K562 (cell line): Measurements from ENCODE around the gene TSPAN14. TPM values are rescaled to one million over a fixed set of nuclear protein-coding genes. Genes with fewer than 3 reads are reported as not detected.
A peak's percentile ranks its signal among the peaks of the same experiment; 100 is the strongest.

Experiments used
- ATAC-seq: fragments of 200-7000 bp; cut with Tn5 transposase; 3 replicates; pipeline ENCODE4 v1.9.1; 2020; ENCODE audit warnings: moderate library complexity
- BruUV-seq: library from RNA; stranded (reverse); fragments of 400-500 nt; replicated peaks from 2 replicates; lab custom pipeline; 2021; lab: Mats Ljungman, UMichigan
- CTCF ChIA-PET: fragments of 300-600 bp; formaldehyde crosslinking; extraction: SDS; loops from one replicate; lab custom pipeline; 2021; ENCODE audit warnings: low intra/inter-chr PET ratio; lab: Yijun Ruan, JAX
- POLR2A ChIA-PET: fragments of 300-600, 350-650 bp; sonication (Branson Sonifier 250); formaldehyde crosslinking; extraction: SDS; loops from one replicate; lab custom pipeline; 2021; ENCODE audit warnings: antibody characterized with exemption, inconsistent platforms; lab: Yijun Ruan, JAX
- DNase-seq, 4 experiments: peaks; one replicate each; pipeline versions ENCODE4 v3.0.0 to v3.0.0-alpha.2; 2011 to 2018; ENCODE audit warnings: low spot score in 3 of 4, mixed read lengths in 3 of 4; ENCODE audit errors: extremely low read depth in 1 of 4
- FAIRE-seq: peaks from 2 replicates; lab custom pipeline; 2011; peaks lifted over from hg19 to GRCh38; lab: Jason Lieb, UNC
- H2AFZ ChIP-seq: 2 replicates; pipeline ENCODE4 v1.6.0; 2011; ENCODE audit warnings: low read depth, low read length, control low read depth, inconsistent platforms
- H3K27ac ChIP-seq: fragments of 200-600 bp; 3 replicates; pipeline ENCODE4 v1.8.0; 2011; ENCODE audit warnings: low read depth, mild to moderate bottlenecking, control low read depth, inconsistent platforms, low read length, moderate library complexity, mixed read lengths; ENCODE audit errors: extremely low read depth
- H3K27me3 ChIP-seq, 2 experiments: fragments of 300-600 bp in 1 of 2; 2 replicates in 1 of 2; 3 replicates in 1 of 2; pipeline versions ENCODE4 v1.6.0 to v1.8.0; 2011; ENCODE audit warnings: inconsistent platforms in 2 of 2, low read length in 2 of 2, mild to moderate bottlenecking in 1 of 2, mixed read lengths in 1 of 2, moderate library complexity in 1 of 2; ENCODE audit not compliant: control insufficient read depth in 2 of 2, insufficient read depth in 2 of 2
- H3K36me3 ChIP-seq: fragments of 300-600 bp; 3 replicates; pipeline ENCODE4 v1.8.0; 2011; ENCODE audit warnings: mild to moderate bottlenecking, low read length, inconsistent platforms; ENCODE audit not compliant: control insufficient read depth, insufficient read depth
- H3K4me1 ChIP-seq, 2 experiments: fragments of 200-600 bp in 1 of 2; replicated peaks in 1 of 2; 2 replicates in 1 of 2; 3 replicates in 1 of 2; pipeline versions ENCODE4 v1.5.1 to v1.8.0; 2011; ENCODE audit warnings: inconsistent platforms in 2 of 2, low read length in 2 of 2, mild to moderate bottlenecking in 1 of 2, mixed read lengths in 1 of 2, moderate library complexity in 1 of 2; ENCODE audit not compliant: control insufficient read depth in 2 of 2, insufficient read depth in 2 of 2
- H3K4me2 ChIP-seq: 2 replicates; pipeline ENCODE4 v1.6.1; 2011; ENCODE audit warnings: low read length, control low read depth, inconsistent platforms, mixed read lengths; ENCODE audit not compliant: insufficient read depth
- H3K4me3 ChIP-seq: fragments of 200-600 bp; sonication (generic), shearing (Covaris generic); 2 replicates; pipeline ENCODE4 v1.5.1; 2016; ENCODE audit warnings: control low read depth, inconsistent platforms
- H3K79me2 ChIP-seq: fragments of 200-600 bp; 3 replicates; pipeline ENCODE4 v1.8.0; 2011; ENCODE audit warnings: low read length, inconsistent platforms; ENCODE audit not compliant: control insufficient read depth, insufficient read depth
- H3K9ac ChIP-seq, 2 experiments: 2 replicates each; pipeline versions ENCODE4 v1.6.0 to v1.6.1; 2011; ENCODE audit warnings: low read depth in 2 of 2, low read length in 2 of 2, control low read depth in 1 of 2, inconsistent platforms in 1 of 2, mild to moderate bottlenecking in 1 of 2, mixed read lengths in 1 of 2; ENCODE audit not compliant: insufficient read depth in 1 of 2
- H3K9me1 ChIP-seq: one replicate; pipeline ENCODE4 v1.6.0; 2011; ENCODE audit warnings: inconsistent platforms, mild to moderate bottlenecking, low read length, moderate library complexity; ENCODE audit not compliant: control insufficient read depth, insufficient read depth
- H3K9me3 ChIP-seq: replicated peaks from 2 replicates; pipeline ENCODE4 v1.5.1; 2011; ENCODE audit warnings: low read depth, low read length, inconsistent platforms; ENCODE audit not compliant: control insufficient read depth, insufficient read depth
- H4K20me1 ChIP-seq: replicated peaks from 2 replicates; pipeline ENCODE4 v1.6.1; 2011; ENCODE audit warnings: low read length, inconsistent platforms, mixed read lengths; ENCODE audit not compliant: control insufficient read depth, insufficient read depth
- BRF2 ChIP-seq: IDR thresholded peaks from 3 replicates; pipeline ENCODE4 v1.6.1; 2011; ENCODE audit warnings: borderline replicate concordance, mild to moderate bottlenecking; ENCODE audit not compliant: insufficient read length, insufficient read depth
- C11orf30 ChIP-seq: fragments of 450-650 bp; IDR thresholded peaks from 2 replicates; pipeline ENCODE4 v1.6.1; 2016; ENCODE audit warnings: low read depth, mild to moderate bottlenecking
- CBX3 ChIP-seq, 2 experiments: IDR thresholded peaks; 1 replicate in 1 of 2; 2 replicates in 1 of 2; pipeline ENCODE4 v1.6.1; 2012; ENCODE audit warnings: inconsistent platforms in 2 of 2, low read length in 2 of 2, borderline replicate concordance in 1 of 2, control low read depth in 1 of 2
- NCOA1 ChIP-seq: fragments of 450-650 bp; IDR thresholded peaks from 2 replicates; pipeline ENCODE4 v1.6.1; 2016; ENCODE audit warnings: low read depth
- PHTF2 ChIP-seq: fragments of 250-450 bp; sonication (Bioruptor Pico); IDR thresholded peaks from 2 replicates; pipeline ENCODE4 v1.5.0; 2021; ENCODE audit warnings: mild to moderate bottlenecking
- RFX7 ChIP-seq: fragments of 250-450 bp; sonication (Bioruptor Pico); IDR thresholded peaks from 2 replicates; pipeline ENCODE4 v1.5.1; 2021; ENCODE audit warnings: mild to moderate bottlenecking
- U2AF2 ChIP-seq: fragments of 200-400 bp; formaldehyde crosslinking; optimal IDR thresholded peaks from 2 replicates; pipeline ENCODE3; 2017; ENCODE audit warnings: low read depth, mild to moderate bottlenecking, low read length
- ZNF263 ChIP-seq: sonication (generic); formaldehyde crosslinking; IDR thresholded peaks from 2 replicates; pipeline ENCODE4 v1.8.0; 2022; ENCODE audit warnings: mild to moderate bottlenecking, missing genetic modification reagents, borderline replicate concordance
- ZNF592 ChIP-seq: fragments of 450-650 bp; IDR thresholded peaks from 2 replicates; pipeline ENCODE4 v1.6.1; 2017; ENCODE audit warnings: antibody characterized with exemption, mild to moderate bottlenecking
- ZNF695 ChIP-seq: fragments of 450-650 bp; formaldehyde crosslinking; IDR thresholded peaks from 2 replicates; pipeline ENCODE4 v1.4.0; 2020; ENCODE audit warnings: mild to moderate bottlenecking, moderate library complexity
- WGBS: fragments of 100-300 bp; shearing (Covaris generic); methylation state at CpG from one replicate; pipeline ENCODE4 v1.1.6; 2016; ENCODE audit warnings: low coverage, mixed read lengths; ENCODE audit not compliant: insufficient coverage; ENCODE audit errors: missing lambda C conversion rate; 5-methylcytosine and 5-hydroxymethylcytosine counted together
- in situ Hi-C: fragments of 300-500 bp; cut with MboI; formaldehyde crosslinking; loops from 4 replicates; pipeline ENCODE4 v1.15.0; 2018; ENCODE audit warnings: inconsistent platforms, mixed read lengths
- intact Hi-C: fragments of 100-400 bp; cut with micrococcal nuclease; formaldehyde crosslinking; loops from 2 replicates; pipeline ENCODE4 v1.14.2; 2022
- polyA plus RNA-seq, 8 experiments: library from polyadenylated mRNA; depleted of rRNA in 4 of 8; stranded (reverse) in 5 of 8; unstranded in 3 of 8; fragments of >200 nt; fragmentation: Nextera tagmentation in 2 of 8; fragmentation: Illumina TruSeq in 1 of 8; extraction: Ambion mirVana in 2 of 8; extraction: Trizol in 1 of 8; gene quantifications; 2 replicates each; pipeline versions ENCODE4 v1.2.1 to v1.2.3, GENCODE V29; 2011 to 2014; ENCODE audit warnings: inconsistent platforms in 1 of 8, missing spikeins in 1 of 8
- total RNA-seq, 7 experiments: library from RNA; depleted of rRNA in 6 of 7; stranded (reverse); fragments of >200 nt in 6 of 7; fragmentation: Illumina TruSeq in 2 of 7; extraction: Trizol in 2 of 7; gene quantifications; 2 replicates each; pipeline versions ENCODE4 v1.2.1 to v1.2.3, GENCODE V29; 2011 to 2021; ENCODE audit warnings: low replicate concordance in 1 of 7

TSPAN14 gene
- total and polyA plus RNA-seq, 9 of the 15 experiments (the other 6 are each of a cell fraction or from before 2014, with no cell fraction given) = 5.8 to 92.9 (median 23.3) TPM

GRCh38 chr10:80540981-80541750 lies 87.1 kb downstream of the TSPAN14 start:
- intact Hi-C loops = no loop called here
- H3K4me2 ChIP-seq = peak overlapping the region; percentile 9; the same call in 1 of the 2 replicates
- no peak overlapping the region for H3K4me3 ChIP-seq
- H3K36me3 ChIP-seq = no peaks in the 10 kb centered on the region
- peaks cover 2% of the 10 kb centered on the region; the same call in 1 of the 2 replicates for H3K9me3 ChIP-seq
- H4K20me1 ChIP-seq = peaks cover 4% of the 10 kb centered on the region; the same call in 1 of the 2 replicates
- no TSS peak for BruUV-seq
- POLR2A ChIA-PET = interaction anchor here (0.6 to 0.8 kb wide), 2 partner anchors 21 to 1187 kb away, joined by 3 to 4 read pairs; no protein-coding TSS in a partner anchor
- no peak overlapping the region for H3K27ac ChIP-seq
- in situ Hi-C loops = no loop called here
- CTCF ChIA-PET = no interaction called here
- H3K9me1 ChIP-seq = no peaks in the 10 kb centered on the region
- no peaks in the 10 kb centered on the region for H3K79me2 ChIP-seq
- no peak overlapping the region for H3K9ac ChIP-seq
- no peak for FAIRE-seq
- H3K4me1 ChIP-seq = peaks cover 6 to 15% of the 10 kb centered on the region in 2 experiments; a peak in 4 of 5 replicates
- under 1% methylated on average over 9 of the region's 11 CpGs for WGBS
- ATAC-seq = peak; percentile 12; the same call in 1 of the 3 replicates
- DNase-seq = no peak
- no peak overlapping the region for H2AFZ ChIP-seq
- peaks cover 43 to 70% of the 10 kb centered on the region in 2 experiments for H3K27me3 ChIP-seq
- TF ChIP-seq ZNF592 (no peak), BRF2 (no peak), NCOA1 (no peak), U2AF2 (no peak), CBX3 (IDR thresholded peaks at IDR 0.05; ENCODE audit: borderline replicate concordance in 1 of 2, low read length in 2 of 2) (no peak), C11orf30 (no peak), PHTF2 (CRISPR knock-in tag) (no peak), ZNF263 (CRISPR knock-in tag) (no peak), RFX7 (CRISPR knock-in tag) (no peak), ZNF695 (CRISPR knock-in tag) (no peak)
- TF ChIP-seq, all 486 proteins: peak for 0
